Thoracic aorta (tissue), 2 donors: ENCODE measurements around the gene VSIG2. TPM values are rescaled to one million over a fixed set of nuclear protein-coding genes. Genes with fewer than 3 reads are reported as not detected.

Experiments
- ATAC-seq: fragments of 150-250 bp; one replicate; pipeline ENCODE4 v1.8.0; 2017; ENCODE audit warnings: low read depth; ENCODE audit not compliant: insufficient number of reproducible peaks, low FRiP score
- DNase-seq: peaks from one replicate; pipeline ENCODE4 v3.0.0-alpha.2; 2020; ENCODE audit warnings: low spot score
- H3K27ac ChIP-seq, 2 donors: fragments of 200-600 bp; sonication (generic); 1 replicate in 1 of 2; 2 replicates in 1 of 2; pipeline ENCODE4 v1.5.1; 2016; ENCODE audit warnings: mild to moderate bottlenecking in 2 of 2, moderate library complexity in 2 of 2
- H3K27me3 ChIP-seq: fragments of 200-600 bp; sonication (generic); replicated peaks from 2 replicates; pipeline ENCODE4 v1.6.0; 2016; ENCODE audit warnings: mild to moderate bottlenecking; ENCODE audit not compliant: insufficient read depth
- H3K36me3 ChIP-seq: fragments of 200-600 bp; sonication (generic); one replicate; pipeline ENCODE4 v1.5.1; 2016
- H3K4me1 ChIP-seq, 2 donors: fragments of 200-600 bp; sonication (generic); 1 replicate in 1 of 2; 2 replicates in 1 of 2; pipeline versions ENCODE4 v1.5.1 to v1.6.0; 2016; ENCODE audit warnings: low read depth in 2 of 2, mild to moderate bottlenecking in 1 of 2; ENCODE audit not compliant: control insufficient read depth in 1 of 2
- H3K4me3 ChIP-seq: fragments of 200-600 bp; sonication (generic); 2 replicates; pipeline ENCODE4 v1.5.1; 2016; ENCODE audit warnings: mild to moderate bottlenecking
- H3K9me3 ChIP-seq: fragments of 200-600 bp; sonication (generic); 2 replicates; pipeline ENCODE4 v1.5.1; 2016
- CTCF ChIP-seq: fragments of 200-600 bp; sonication (generic); IDR thresholded peaks from one replicate; pipeline ENCODE4 v1.5.1; 2019; ENCODE audit warnings: antibody characterized with exemption
- total RNA-seq, 2 donors: library from RNA; depleted of rRNA; stranded (reverse); fragments of >200 nt; gene quantifications; one replicate each; pipeline versions ENCODE4 v1.1.0 to v1.2.3, GENCODE V29; 2016

The VSIG2 gene
- total RNA-seq, 2 donors from 2014 or later = 1.2 to 2.7 TPM

GRCh38 chr11:124798991-124799347 is 46.9 kb upstream of the VSIG2 start:
- H3K27ac ChIP-seq = peak overlapping the region; percentile 99 to 100
- H3K4me3 ChIP-seq = peak overlapping the region; percentile 100
- no peak for TF ChIP-seq CTCF
- peaks cover 17 to 37% of the 10 kb centered on the region in 2 donors for H3K4me1 ChIP-seq
- no peaks in the 10 kb centered on the region for H3K9me3 ChIP-seq
- DNase-seq (no peak), ATAC-seq (no peak)
- no peaks in the 10 kb centered on the region for H3K36me3 ChIP-seq
- no peaks in the 10 kb centered on the region for H3K27me3 ChIP-seq

- H3K27me3 ChIP-seq = no peaks in the 10 kb centered on the region
- no peaks in the 10 kb centered on the region for H3K36me3 ChIP-seq
- no peak for TF ChIP-seq CTCF
- no peak overlapping the region for H3K27ac ChIP-seq
- DNase-seq (no peak), ATAC-seq (no peak)
- H3K4me3 ChIP-seq = no peak overlapping the region
- H3K4me1 ChIP-seq = peaks cover 16 to 36% of the 10 kb centered on the region in 2 donors
- no peaks in the 10 kb centered on the region for H3K9me3 ChIP-seq
Measured at GRCh38 chr11:124796312-124796711, 44.3 kb upstream of the VSIG2 start.

GRCh38 chr11:124793466-124794278 is 41.6 kb upstream of the VSIG2 start:
- ATAC-seq = no peak

GRCh38 chr11:124791626-124792341 is 39.7 kb upstream of the VSIG2 start:
- DNase-seq (no peak), ATAC-seq (no peak)
- no peak overlapping the region for H3K4me3 ChIP-seq
- H3K4me1 ChIP-seq = peaks cover 3 to 5% of the 10 kb centered on the region in 2 donors
- no peaks in the 10 kb centered on the region for H3K9me3 ChIP-seq
- no peak for TF ChIP-seq CTCF
- no peak overlapping the region for H3K27ac ChIP-seq
- H3K36me3 ChIP-seq = no peaks in the 10 kb centered on the region
- no peaks in the 10 kb centered on the region for H3K27me3 ChIP-seq

More at GRCh38 chr11:124793466-124794278, 41.6 kb upstream of the VSIG2 start:
- H3K4me1 ChIP-seq = peaks cover 6 to 24% of the 10 kb centered on the region in 2 donors
- no peak overlapping the region for H3K4me3 ChIP-seq
- no peaks in the 10 kb centered on the region for H3K36me3 ChIP-seq
- H3K27ac ChIP-seq = no peak overlapping the region
- H3K27me3 ChIP-seq = no peaks in the 10 kb centered on the region
- TF ChIP-seq CTCF = peak; percentile 47
- H3K9me3 ChIP-seq = no peaks in the 10 kb centered on the region
- DNase-seq = no peak

- H3K4me3 ChIP-seq = no peak overlapping the region
- ATAC-seq = no peak
- H3K27me3 ChIP-seq = no peaks in the 10 kb centered on the region
- H3K27ac ChIP-seq = no peak overlapping the region
- no peak for TF ChIP-seq CTCF
- peaks cover 2 to 3% of the 10 kb centered on the region in 2 donors for H3K4me1 ChIP-seq
- no peaks in the 10 kb centered on the region for H3K36me3 ChIP-seq
- no peaks in the 10 kb centered on the region for H3K9me3 ChIP-seq
- DNase-seq = no peak
Measured at GRCh38 chr11:124788521-124788920, 36.5 kb upstream of the VSIG2 start.
